Psoas muscle (tissue), 8 donors: ENCODE measurements around the gene HS6ST2. TPM values are rescaled to one million over a fixed set of nuclear protein-coding genes. Genes with fewer than 3 reads are reported as not detected.

Source experiments
- ATAC-seq, 4 donors: fragments of 200-7000 bp; cut with Tn5 transposase; one replicate each; pipeline ENCODE4 v1.9.1; 2020; ENCODE audit warnings: moderate library complexity in 3 of 4, mild to moderate bottlenecking in 2 of 4
- DNase-seq, 2 donors: peaks; one replicate each; pipeline ENCODE4 v3.0.0-alpha.2; 2020
- H3K27ac ChIP-seq: fragments of 200-600 bp; one replicate; pipeline ENCODE4 v1.8.0; 2022
- H3K27me3 ChIP-seq, 3 donors: fragments of 200-600 bp in 1 of 3; one replicate each; pipeline versions ENCODE4 v1.6.1 to v1.8.0; 2013 to 2022; ENCODE audit warnings: low read length in 2 of 3, mild to moderate bottlenecking in 2 of 3, moderate library complexity in 1 of 3; ENCODE audit not compliant: insufficient read depth in 3 of 3
- H3K36me3 ChIP-seq, 2 donors: fragments of 200-600 bp in 1 of 2; one replicate each; pipeline versions ENCODE4 v1.6.1 to v1.8.0; 2013 to 2022; ENCODE audit warnings: low read depth in 1 of 2, mild to moderate bottlenecking in 1 of 2, moderate library complexity in 1 of 2; ENCODE audit not compliant: insufficient read depth in 1 of 2
- H3K4me1 ChIP-seq: fragments of 200-600 bp; one replicate; pipeline ENCODE4 v1.8.0; 2022
- H3K4me3 ChIP-seq: fragments of 200-600 bp; one replicate; pipeline ENCODE4 v1.8.0; 2022; ENCODE audit warnings: mild to moderate bottlenecking
- H3K9me3 ChIP-seq: fragments of 200-600 bp; one replicate; pipeline ENCODE4 v1.8.0; 2022
- WGBS, 3 donors: extraction: QIAGEN DNeasy Blood & Tissue Kit; methylation state at CpG; one replicate each; pipeline versions ENCODE4 v1.1.6 to v1.1.7; 2013; 5-methylcytosine and 5-hydroxymethylcytosine counted together
- intact Hi-C, 2 donors: fragments of 100-400 bp; cut with DNase I; formaldehyde crosslinking; loops; one replicate each; pipeline versions ENCODE4 v1.11.0 to v1.14.2; 2022
- polyA plus RNA-seq, 3 donors: library from polyadenylated mRNA; stranded (reverse); fragments of 200-250 nt; gene quantifications; one replicate each; pipeline ENCODE4 v1.2.3, GENCODE V29; 2013
- total RNA-seq, 4 donors: library from RNA; stranded (reverse); fragmentation: NEBNext Ultra II Directional in 2 of 4; extraction: Animal tissue kit (Norgen Biotek cat#: 25700) in 2 of 4; gene quantifications; one replicate each; pipeline versions ENCODE4 v1.2.1 to v1.2.4, GENCODE V29; 2021 to 2023
- TF ChIP-seq, protein P1 (sequence below): fragments of 200-600 bp; IDR thresholded peaks from one replicate; pipeline ENCODE4 v1.8.0; 2022; ENCODE audit warnings: antibody characterized with exemption
- donor health status: healthy with polysubstance abuse.
- donor health status: DM: no; HTN: no; CAD: no; lungs with moderate emphysema.
- donor health status: Bipolar disorder and iron deficiency.
- donor health status: healthy.
- donor health status: DM: yes; HTN: yes; CAD: no.
- donor health status: DM: no; HTN: no; CAD: no.
- donor health status: DM: no; HTN: no; CAD: no.
- donor health status: DM: yes; HTN: yes; CAD: no.

The HS6ST2 gene
- total and polyA plus RNA-seq, 7 donors = 0.30 to 10.0 (median 1.3) TPM

DNA sequence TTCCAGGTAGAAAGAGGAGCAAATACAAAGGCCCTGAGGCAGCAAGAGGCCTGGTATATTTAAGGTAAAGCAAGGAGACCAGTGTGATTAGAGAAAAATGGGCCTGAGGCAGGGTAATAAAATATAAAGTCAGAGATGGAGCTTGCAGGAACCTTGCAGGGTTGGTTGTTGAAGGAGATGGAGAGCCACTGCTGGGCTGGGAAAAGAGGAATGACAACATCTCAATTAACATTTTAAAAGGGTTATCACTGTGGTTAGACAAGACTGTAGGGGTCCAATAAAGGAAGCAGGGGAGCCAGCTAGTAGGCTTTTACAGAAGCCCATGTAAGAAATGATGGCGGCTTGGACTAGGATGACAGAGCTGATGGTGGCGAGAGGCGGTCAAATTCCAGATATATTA, 264.0 kb downstream of the HS6ST2 start:
- Histone ChIP-seq H3K4me3 (no peak overlapping the region), H3K4me1 (no peaks in the 10 kb centered on the region), H3K27me3 (peaks cover 0 to 25% (median 0%) of the 10 kb centered on the region in 3 donors), H3K36me3 (no peaks in the 10 kb centered on the region), H3K9me3 (no peaks in the 10 kb centered on the region), H3K27ac (no peak overlapping the region)
- 72 to 97% (median 87%) methylated on average over 3 of the region's 3 CpGs for WGBS, 3 donors
- TF ChIP-seq, protein P1, sequence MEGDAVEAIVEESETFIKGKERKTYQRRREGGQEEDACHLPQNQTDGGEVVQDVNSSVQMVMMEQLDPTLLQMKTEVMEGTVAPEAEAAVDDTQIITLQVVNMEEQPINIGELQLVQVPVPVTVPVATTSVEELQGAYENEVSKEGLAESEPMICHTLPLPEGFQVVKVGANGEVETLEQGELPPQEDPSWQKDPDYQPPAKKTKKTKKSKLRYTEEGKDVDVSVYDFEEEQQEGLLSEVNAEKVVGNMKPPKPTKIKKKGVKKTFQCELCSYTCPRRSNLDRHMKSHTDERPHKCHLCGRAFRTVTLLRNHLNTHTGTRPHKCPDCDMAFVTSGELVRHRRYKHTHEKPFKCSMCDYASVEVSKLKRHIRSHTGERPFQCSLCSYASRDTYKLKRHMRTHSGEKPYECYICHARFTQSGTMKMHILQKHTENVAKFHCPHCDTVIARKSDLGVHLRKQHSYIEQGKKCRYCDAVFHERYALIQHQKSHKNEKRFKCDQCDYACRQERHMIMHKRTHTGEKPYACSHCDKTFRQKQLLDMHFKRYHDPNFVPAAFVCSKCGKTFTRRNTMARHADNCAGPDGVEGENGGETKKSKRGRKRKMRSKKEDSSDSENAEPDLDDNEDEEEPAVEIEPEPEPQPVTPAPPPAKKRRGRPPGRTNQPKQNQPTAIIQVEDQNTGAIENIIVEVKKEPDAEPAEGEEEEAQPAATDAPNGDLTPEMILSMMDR = no peak
- intact Hi-C loops = no loop called here
- DNase-seq (no peak), ATAC-seq (no peak)

DNA sequence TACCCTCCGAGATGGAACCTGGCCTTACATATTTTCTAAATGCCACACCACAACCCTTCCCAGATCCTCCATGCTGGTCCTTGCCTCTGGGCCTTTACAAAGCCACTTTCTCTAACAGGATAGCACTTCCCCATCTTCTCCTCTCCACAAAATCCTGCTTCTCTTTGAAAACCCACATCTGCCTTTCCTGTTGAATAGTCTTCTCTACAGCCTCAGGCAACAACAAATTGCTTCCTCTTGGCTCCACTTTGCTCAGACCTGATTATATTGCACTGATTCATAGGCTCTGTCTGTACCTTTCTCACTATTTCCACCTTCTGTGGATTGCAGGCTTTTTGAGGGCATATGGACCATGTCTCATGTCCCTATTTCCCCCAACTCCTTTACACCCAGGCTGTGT, 265.9 kb downstream of the HS6ST2 start:
- whole genome bisulfite sequencing, 3 donors = 79 to 100% (median 87%) methylated on average over 1 of the region's 1 CpG
- no peaks in the 10 kb centered on the region for H3K9me3 ChIP-seq
- peaks cover 0 to 22% (median 0%) of the 10 kb centered on the region in 3 donors for H3K27me3 ChIP-seq
- DNase-seq (no peak), ATAC-seq (no peak)
- H3K36me3 ChIP-seq = no peaks in the 10 kb centered on the region
- intact Hi-C loops = no loop called here
- H3K4me1 ChIP-seq = no peaks in the 10 kb centered on the region
- H3K4me3 ChIP-seq = no peak overlapping the region
- TF ChIP-seq, protein P1 = no peak
- H3K27ac ChIP-seq = no peak overlapping the region

DNA sequence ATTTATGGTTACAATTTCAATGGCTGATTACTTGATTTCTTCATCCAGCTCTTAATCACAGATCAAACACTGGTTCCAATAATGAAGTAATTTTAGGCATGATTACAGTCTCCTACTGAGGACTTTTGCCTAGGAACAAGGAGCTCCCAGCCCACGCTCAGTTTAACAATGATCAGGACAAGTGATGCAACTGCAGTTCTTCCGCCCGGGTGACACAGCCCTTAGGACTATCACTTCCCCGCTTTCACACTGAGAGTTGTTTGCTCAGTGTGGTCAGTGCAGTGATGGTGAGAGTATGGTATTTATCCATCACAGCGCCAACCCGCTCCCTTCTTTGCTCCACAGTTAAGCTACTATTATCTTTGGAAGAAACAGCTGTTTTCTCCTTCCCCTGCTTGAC, 266.4 kb downstream of the HS6ST2 start:
- Histone ChIP-seq H3K4me1 (no peaks in the 10 kb centered on the region), H3K36me3 (no peaks in the 10 kb centered on the region), H3K27me3 (peaks cover 0 to 24% (median 0%) of the 10 kb centered on the region in 3 donors), H3K27ac (no peak overlapping the region), H3K9me3 (no peaks in the 10 kb centered on the region), H3K4me3 (no peak overlapping the region)
- no peak for DNase-seq
- TF ChIP-seq, protein P1 = no peak
- no peak for ATAC-seq
- intact Hi-C loops = no loop called here
- WGBS, 3 donors = 79 to 98% (median 86%) methylated on average over 6 of the region's 6 CpGs

DNA sequence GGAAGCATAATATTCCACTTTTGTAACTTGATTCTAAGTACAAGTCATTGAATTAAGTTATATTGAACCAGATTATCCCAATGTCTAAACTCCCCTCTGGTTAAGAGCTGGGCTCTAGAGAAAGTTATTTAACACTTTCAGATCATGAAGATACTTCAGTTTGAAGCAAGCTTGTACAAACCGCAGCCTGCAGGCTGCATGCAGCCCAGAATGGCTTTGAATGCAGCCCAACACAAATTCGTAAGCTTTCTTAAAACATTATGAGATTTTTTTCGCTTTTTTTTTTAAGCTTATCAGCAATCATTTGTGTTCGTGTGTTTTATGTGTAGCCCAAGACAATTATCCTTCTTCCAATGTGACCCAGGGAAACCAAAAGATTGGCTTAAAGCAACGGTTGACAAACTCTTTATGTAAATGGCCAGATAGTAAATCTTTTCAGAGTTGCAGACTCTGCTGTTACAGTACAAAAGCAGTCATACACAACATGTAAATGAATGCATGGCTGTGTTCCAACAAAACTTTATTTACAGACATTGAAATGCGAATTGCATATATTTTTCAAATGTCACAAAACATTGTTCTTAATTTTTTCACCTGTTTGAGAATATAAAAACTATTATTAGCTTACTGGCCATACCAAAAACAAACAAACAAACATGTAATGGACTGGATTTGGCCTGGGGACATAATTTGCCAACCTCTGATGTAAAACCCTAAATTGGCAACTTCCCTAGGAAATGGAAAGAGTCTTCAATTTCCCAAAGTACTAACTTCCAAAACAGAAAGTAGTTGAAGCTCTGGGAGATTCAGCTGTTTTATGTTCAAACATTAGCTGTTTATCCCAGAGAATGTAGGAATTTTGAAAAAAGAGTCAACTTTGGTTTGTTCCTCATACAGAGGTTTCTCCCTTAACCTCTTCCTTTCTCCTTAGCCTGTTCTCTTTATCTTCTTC, 268.5 kb downstream of the HS6ST2 start:
- H3K4me3 ChIP-seq = no peak overlapping the region
- intact Hi-C loops = no loop called here
- H3K4me1 ChIP-seq = no peaks in the 10 kb centered on the region
- H3K9me3 ChIP-seq = no peaks in the 10 kb centered on the region
- WGBS, 3 donors = 49 to 59% (median 50%) methylated on average over 6 of the region's 6 CpGs
- no peak for DNase-seq
- TF ChIP-seq, protein P1 = no peak
- H3K27ac ChIP-seq = no peak overlapping the region
- H3K36me3 ChIP-seq = no peaks in the 10 kb centered on the region
- H3K27me3 ChIP-seq = peaks cover 0 to 25% (median 0%) of the 10 kb centered on the region in 3 donors
- ATAC-seq = no peak
